Measurements from ENCODE around the gene PCDHB7. TPM values are rescaled to one million over a fixed set of nuclear protein-coding genes. Genes with fewer than 3 reads are reported as not detected.
"Not testable (repeated sequence)": the region's sequence is repeated elsewhere in the genome, so short reads cannot be mapped to it uniquely, and the experiment has no call there.

Gene PCDHB7
- not detected for polyA plus RNA-seq (2012; ENCODE audit: missing spikeins)

GRCh38 chr5:141172381-141173204 lies at the start of gene PCDHB7:
Gene PCDHB7 (plus strand): TSS chr5:141172644. CDS start chr5:141172836, 192 bp downstream.
- DNase-seq (ENCODE audit: insufficient read length) (no peak), FAIRE-seq (no peak)
- TF ChIP-seq POLR2A (IDR thresholded peaks at IDR 0.05; ENCODE audit: low read depth, low read length) = no peak
- TF ChIP-seq TAF1 (IDR thresholded peaks at IDR 0.05; ENCODE audit: borderline replicate concordance, low read depth, low read length) = no peak
- TF ChIP-seq POLR2AphosphoS5 (IDR thresholded peaks at IDR 0.05; ENCODE audit: low read depth, low read length) = no peak

DNA sequence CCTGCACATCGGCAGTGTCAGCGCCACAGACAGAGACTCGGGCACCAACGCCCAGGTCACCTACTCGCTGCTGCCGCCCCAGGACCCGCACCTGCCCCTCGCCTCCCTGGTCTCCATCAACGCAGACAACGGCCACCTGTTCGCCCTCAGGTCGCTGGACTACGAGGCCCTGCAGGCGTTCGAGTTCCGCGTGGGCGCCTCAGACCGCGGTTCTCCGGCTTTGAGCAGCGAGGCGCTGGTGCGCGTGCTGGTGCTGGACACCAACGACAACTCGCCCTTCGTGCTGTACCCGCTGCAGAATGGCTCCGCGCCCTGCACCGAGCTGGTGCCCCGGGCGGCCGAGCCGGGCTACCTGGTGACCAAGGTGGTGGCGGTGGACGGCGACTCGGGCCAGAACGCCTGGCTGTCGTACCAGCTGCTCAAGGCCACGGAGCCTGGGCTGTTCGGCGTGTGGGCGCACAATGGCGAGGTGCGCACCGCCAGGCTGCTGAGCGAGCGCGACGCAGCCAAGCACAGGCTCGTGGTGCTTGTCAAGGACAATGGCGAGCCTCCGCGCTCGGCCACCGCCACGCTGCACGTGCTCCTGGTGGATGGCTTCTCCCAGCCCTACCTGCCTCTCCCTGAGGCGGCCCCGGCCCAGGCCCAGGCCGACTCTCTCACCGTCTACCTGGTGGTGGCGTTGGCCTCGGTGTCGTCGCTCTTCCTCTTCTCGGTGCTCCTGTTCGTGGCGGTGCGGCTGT lies 48.9 kb upstream of the PCDHB7 start:
- DNase-seq (ENCODE audit: insufficient read length); FAIRE-seq: not testable (repeated sequence)

GRCh38 chr5:141127305-141127704 lies 45.1 kb upstream of the PCDHB7 start:
- DNase-seq (ENCODE audit: insufficient read length) (no peak), FAIRE-seq (no peak)
- TF ChIP-seq POLR2A (IDR thresholded peaks at IDR 0.05; ENCODE audit: low read depth, low read length) (no peak), POLR2AphosphoS5 (IDR thresholded peaks at IDR 0.05; ENCODE audit: low read depth, low read length) (no peak), TAF1 (IDR thresholded peaks at IDR 0.05; ENCODE audit: borderline replicate concordance, low read depth, low read length) (no peak)

- no peak for FAIRE-seq
- DNase-seq (ENCODE audit: insufficient read length) = no peak
- TF ChIP-seq POLR2A (IDR thresholded peaks at IDR 0.05; ENCODE audit: low read depth, low read length) = no peak
- TF ChIP-seq TAF1 (IDR thresholded peaks at IDR 0.05; ENCODE audit: borderline replicate concordance, low read depth, low read length) = no peak
- no peak for TF ChIP-seq POLR2AphosphoS5 (IDR thresholded peaks at IDR 0.05; ENCODE audit: low read depth, low read length)
These were observed 37.3 kb upstream of the PCDHB7 start, which contains the start of gene PCDHB5 for GRCh38 chr5:141135030-141135717. Gene PCDHB5 (plus strand): TSS chr5:141135206. CDS start chr5:141135435, 229 bp downstream.

DNA sequence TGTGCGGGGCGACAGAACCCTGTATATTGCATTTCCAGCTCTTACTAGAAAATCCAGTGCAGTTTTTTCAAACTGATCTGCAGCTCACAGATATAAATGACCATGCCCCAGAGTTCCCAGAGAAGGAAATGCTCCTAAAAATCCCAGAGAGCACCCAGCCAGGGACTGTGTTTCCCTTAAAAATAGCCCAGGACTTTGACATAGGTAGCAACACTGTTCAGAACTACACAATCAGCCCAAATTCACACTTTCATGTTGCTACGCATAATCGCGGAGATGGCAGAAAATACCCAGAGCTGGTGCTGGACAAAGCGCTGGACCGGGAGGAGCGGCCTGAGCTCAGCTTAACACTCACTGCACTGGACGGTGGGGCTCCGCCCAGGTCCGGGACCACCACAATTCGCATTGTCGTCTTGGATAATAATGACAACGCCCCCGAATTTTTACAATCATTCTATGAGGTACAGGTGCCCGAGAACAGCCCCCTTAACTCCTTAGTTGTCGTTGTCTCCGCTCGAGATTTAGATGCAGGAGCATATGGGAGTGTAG lies 36.7 kb upstream of the PCDHB7 start:
- TF ChIP-seq POLR2A (IDR thresholded peaks at IDR 0.05; ENCODE audit: low read depth, low read length) (no peak), POLR2AphosphoS5 (IDR thresholded peaks at IDR 0.05; ENCODE audit: low read depth, low read length) (no peak), TAF1 (IDR thresholded peaks at IDR 0.05; ENCODE audit: borderline replicate concordance, low read depth, low read length) (no peak)
- FAIRE-seq (no peak), DNase-seq (ENCODE audit: insufficient read length) (no peak)

- not testable (repeated sequence) for DNase-seq (ENCODE audit: insufficient read length); FAIRE-seq
These were observed 35.1 kb upstream of the PCDHB7 start for GRCh38 chr5:141137346-141137745.

GRCh38 chr5:141149812-141150211 lies 22.6 kb upstream of the PCDHB7 start, which contains the start of gene PCDHB6:
Gene PCDHB6 (plus strand): TSS chr5:141150057. CDS start chr5:141150258, 201 bp downstream.
- no peak for TF ChIP-seq TAF1 (IDR thresholded peaks at IDR 0.05; ENCODE audit: borderline replicate concordance, low read depth, low read length)
- DNase-seq (ENCODE audit: insufficient read length) = no peak
- FAIRE-seq = no peak

DNA sequence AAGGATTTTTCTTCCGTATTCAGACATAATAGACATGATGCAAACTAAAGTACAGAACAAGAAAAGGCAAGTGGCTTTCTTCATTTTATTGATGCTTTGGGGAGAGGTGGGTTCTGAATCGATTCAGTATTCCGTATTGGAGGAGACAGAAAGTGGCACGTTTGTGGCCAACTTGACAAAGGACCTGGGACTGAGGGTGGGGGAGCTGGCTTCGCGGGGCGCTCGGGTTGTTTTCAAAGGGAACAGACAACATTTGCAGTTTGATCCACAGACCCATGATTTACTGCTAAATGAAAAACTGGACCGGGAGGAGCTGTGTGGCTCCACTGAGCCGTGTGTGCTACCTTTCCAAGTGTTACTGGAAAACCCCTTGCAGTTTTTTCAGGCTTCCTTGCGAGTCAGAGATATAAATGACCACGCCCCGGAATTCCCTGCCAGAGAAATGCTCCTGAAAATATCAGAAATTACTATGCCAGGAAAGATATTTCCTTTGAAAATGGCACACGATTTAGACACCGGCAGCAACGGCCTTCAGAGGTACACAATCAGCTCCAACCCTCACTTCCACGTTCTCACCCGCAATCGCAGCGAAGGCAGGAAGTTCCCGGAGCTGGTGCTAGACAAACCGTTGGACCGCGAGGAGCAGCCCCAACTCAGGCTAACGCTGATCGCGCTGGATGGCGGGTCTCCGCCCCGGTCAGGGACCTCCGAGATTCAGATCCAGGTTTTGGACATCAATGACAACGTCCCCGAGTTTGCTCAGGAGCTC lies 22.0 kb upstream of the PCDHB7 start:
- FAIRE-seq (no peak), DNase-seq (ENCODE audit: insufficient read length) (no peak)
- TF ChIP-seq TAF1 (IDR thresholded peaks at IDR 0.05; ENCODE audit: borderline replicate concordance, low read depth, low read length) (no peak), POLR2AphosphoS5 (IDR thresholded peaks at IDR 0.05; ENCODE audit: low read depth, low read length) (no peak), POLR2A (IDR thresholded peaks at IDR 0.05; ENCODE audit: low read depth, low read length) (no peak)

GRCh38 chr5:141150993-141151325 lies 21.5 kb upstream of the PCDHB7 start:
- FAIRE-seq (no peak), DNase-seq (ENCODE audit: insufficient read length) (no peak)
- TF ChIP-seq POLR2AphosphoS5 (IDR thresholded peaks at IDR 0.05; ENCODE audit: low read depth, low read length) (no peak), POLR2A (IDR thresholded peaks at IDR 0.05; ENCODE audit: low read depth, low read length) (no peak), TAF1 (IDR thresholded peaks at IDR 0.05; ENCODE audit: borderline replicate concordance, low read depth, low read length) (no peak)

DNA sequence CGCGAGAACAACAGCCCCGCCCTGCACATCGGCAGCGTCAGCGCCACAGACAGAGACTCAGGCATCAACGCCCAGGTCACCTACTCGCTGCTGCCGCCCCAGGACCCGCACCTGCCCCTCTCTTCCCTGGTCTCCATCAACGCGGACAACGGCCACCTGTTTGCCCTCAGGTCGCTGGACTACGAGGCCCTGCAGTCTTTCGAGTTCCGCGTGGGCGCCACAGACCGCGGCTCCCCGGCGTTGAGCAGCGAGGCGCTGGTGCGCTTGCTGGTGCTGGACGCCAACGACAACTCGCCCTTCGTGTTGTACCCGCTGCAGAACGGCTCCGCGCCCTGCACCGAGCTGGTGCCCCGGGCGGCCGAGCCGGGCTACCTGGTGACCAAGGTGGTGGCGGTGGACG lies 20.8 kb upstream of the PCDHB7 start:
- DNase-seq (ENCODE audit: insufficient read length); FAIRE-seq: not testable (repeated sequence)

- not testable (repeated sequence) for FAIRE-seq; DNase-seq (ENCODE audit: insufficient read length)
These were observed 20.3 kb upstream of the PCDHB7 start for GRCh38 chr5:141152096-141152495.

Data from GM12892 (cell line).